Measurements from ENCODE around the gene GPN1. TPM values are rescaled to one million over a fixed set of nuclear protein-coding genes. Genes with fewer than 3 reads are reported as not detected.

Gene GPN1
- total RNA-seq, 4 donors from 2014 or later, result 21.0 to 30.5 (median 24.2) TPM

DNA sequence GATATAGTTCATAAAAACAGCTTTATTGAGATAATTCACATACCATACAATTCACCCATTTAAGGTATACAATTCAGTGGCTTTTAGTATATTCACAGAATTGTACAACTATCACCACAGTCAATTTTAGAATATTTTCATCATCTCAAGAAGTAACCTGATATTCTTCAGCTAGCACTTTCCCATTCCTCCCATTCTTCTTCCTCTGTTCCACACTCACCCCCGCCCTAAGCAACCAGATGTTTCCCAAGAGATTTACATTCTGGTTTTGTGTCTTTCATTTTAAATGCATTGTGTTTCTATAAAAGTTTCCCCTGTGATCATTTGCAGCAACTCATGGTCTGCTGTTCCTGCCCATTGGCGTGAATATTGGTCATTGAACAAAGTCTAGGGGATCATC is 5.4 kb downstream of the GPN1 start:
- Histone ChIP-seq H3K27ac (no peak overlapping the region), H3K9me3 (no peaks in the 10 kb centered on the region), H3K4me1 (peaks cover 8% of the 10 kb centered on the region), H3K27me3 (no peaks in the 10 kb centered on the region), H3K4me3 (no peak overlapping the region), H3K36me3 (peaks cover 81% of the 10 kb centered on the region)
- TF ChIP-seq EP300 (IDR thresholded peaks at IDR 0.05), result no peak
- no peak for TF ChIP-seq POLR2AphosphoS5 (IDR thresholded peaks at IDR 0.05)
- no peak for TF ChIP-seq POLR2A (IDR thresholded peaks at IDR 0.05)
- TF ChIP-seq, protein P1, sequence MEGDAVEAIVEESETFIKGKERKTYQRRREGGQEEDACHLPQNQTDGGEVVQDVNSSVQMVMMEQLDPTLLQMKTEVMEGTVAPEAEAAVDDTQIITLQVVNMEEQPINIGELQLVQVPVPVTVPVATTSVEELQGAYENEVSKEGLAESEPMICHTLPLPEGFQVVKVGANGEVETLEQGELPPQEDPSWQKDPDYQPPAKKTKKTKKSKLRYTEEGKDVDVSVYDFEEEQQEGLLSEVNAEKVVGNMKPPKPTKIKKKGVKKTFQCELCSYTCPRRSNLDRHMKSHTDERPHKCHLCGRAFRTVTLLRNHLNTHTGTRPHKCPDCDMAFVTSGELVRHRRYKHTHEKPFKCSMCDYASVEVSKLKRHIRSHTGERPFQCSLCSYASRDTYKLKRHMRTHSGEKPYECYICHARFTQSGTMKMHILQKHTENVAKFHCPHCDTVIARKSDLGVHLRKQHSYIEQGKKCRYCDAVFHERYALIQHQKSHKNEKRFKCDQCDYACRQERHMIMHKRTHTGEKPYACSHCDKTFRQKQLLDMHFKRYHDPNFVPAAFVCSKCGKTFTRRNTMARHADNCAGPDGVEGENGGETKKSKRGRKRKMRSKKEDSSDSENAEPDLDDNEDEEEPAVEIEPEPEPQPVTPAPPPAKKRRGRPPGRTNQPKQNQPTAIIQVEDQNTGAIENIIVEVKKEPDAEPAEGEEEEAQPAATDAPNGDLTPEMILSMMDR (IDR thresholded peaks at IDR 0.05), result no peak
- 96% methylated on average over 2 of the region's 2 CpGs for WGBS
- DNase-seq (ENCODE audit: low spot score in 2 of 2), result no peak

DNA sequence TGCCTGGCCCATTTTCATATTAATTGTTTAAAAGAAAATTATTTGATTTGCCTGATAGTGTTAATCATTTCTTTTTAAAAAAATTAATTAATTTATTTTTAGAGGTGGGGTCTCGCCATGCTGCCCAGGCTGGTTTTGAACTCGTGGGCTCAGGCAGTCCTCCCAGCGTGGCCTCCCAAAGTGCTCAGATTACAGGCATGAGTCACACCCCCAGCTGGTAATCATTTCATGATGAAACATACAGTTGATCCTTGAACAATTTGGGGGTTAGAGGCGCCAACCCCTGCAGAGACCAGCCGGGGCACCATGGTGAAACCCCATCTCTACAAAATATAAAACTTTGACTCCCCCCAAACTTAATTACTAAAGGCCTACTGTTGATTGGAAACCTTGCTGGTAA is 7.9 kb downstream of the GPN1 start:
- 92% methylated on average over 5 of the region's 5 CpGs for WGBS
- H3K4me1 ChIP-seq, result no peaks in the 10 kb centered on the region
- no peak for DNase-seq (ENCODE audit: low spot score in 2 of 2)
- peaks cover 92% of the 10 kb centered on the region for H3K36me3 ChIP-seq
- no peak overlapping the region for H3K27ac ChIP-seq
- H3K9me3 ChIP-seq, result no peaks in the 10 kb centered on the region
- no peaks in the 10 kb centered on the region for H3K27me3 ChIP-seq
- TF ChIP-seq, protein P1 (IDR thresholded peaks at IDR 0.05), result no peak
- no peak for TF ChIP-seq POLR2A (IDR thresholded peaks at IDR 0.05)
- no peak for TF ChIP-seq EP300 (IDR thresholded peaks at IDR 0.05)
- TF ChIP-seq POLR2AphosphoS5 (IDR thresholded peaks at IDR 0.05), result no peak
- no peak overlapping the region for H3K4me3 ChIP-seq

DNA sequence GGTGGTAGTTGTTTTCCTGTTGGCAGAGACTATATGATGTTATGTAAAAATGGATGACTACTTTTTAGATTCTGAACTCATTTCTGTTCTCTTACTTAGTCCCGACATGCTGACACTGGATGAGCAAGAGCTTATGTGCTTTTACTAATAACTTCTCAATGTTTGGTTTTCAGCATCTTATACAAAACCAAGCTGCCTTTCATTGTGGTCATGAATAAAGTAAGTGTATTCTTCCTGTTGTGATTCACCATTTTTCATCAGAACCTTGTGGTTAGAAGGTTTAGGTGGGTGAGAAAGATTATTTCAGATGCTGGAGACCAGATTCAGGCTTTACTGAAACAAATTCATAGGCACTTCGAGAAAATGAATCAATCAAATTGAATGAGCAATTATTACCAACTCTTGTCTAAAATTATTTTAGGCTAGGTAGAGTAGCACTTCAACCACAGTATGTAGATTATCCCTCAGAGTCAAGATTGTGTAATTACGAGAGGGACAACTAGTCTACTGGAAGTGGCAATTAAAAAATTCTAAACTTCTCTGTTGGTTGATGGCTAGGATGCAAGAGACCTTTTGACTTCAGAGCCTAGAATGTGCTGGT is 9.3 kb downstream of the GPN1 start:
- DNase-seq (ENCODE audit: low spot score in 2 of 2), result no peak
- TF ChIP-seq POLR2AphosphoS5 (IDR thresholded peaks at IDR 0.05) (no peak), EP300 (IDR thresholded peaks at IDR 0.05) (no peak), POLR2A (IDR thresholded peaks at IDR 0.05) (no peak)
- TF ChIP-seq, protein P1 (IDR thresholded peaks at IDR 0.05), result no peak
- H3K36me3 ChIP-seq, result peaks cover 94% of the 10 kb centered on the region
- H3K9me3 ChIP-seq, result no peaks in the 10 kb centered on the region
- no peaks in the 10 kb centered on the region for H3K4me1 ChIP-seq
- H3K4me3 ChIP-seq, result no peak overlapping the region
- H3K27ac ChIP-seq, result no peak overlapping the region
- H3K27me3 ChIP-seq, result no peaks in the 10 kb centered on the region
- WGBS, result 88% methylated on average over 3 of the region's 3 CpGs

DNA sequence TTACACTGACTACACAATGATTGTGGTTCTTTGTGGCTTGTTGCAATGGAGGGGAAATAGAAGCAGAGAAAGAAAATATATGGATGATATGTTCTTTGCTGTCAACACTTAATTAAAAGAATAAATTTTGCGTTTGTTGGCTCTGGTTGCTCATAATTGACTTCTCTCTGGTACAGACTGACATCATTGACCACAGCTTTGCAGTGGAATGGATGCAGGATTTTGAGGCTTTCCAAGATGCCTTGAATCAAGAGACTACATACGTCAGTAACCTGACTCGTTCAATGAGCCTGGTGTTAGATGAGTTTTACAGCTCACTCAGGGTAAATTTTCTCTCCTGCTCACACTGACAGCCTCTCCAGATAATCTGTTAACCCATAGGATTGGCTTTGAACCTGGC is 9.9 kb downstream of the GPN1 start:
- H3K4me3 ChIP-seq, result no peak overlapping the region
- H3K27ac ChIP-seq, result no peak overlapping the region
- H3K36me3 ChIP-seq, result peaks cover 96% of the 10 kb centered on the region
- H3K9me3 ChIP-seq, result no peaks in the 10 kb centered on the region
- H3K4me1 ChIP-seq, result no peaks in the 10 kb centered on the region
- no peaks in the 10 kb centered on the region for H3K27me3 ChIP-seq
- DNase-seq (ENCODE audit: low spot score in 2 of 2), result no peak
- TF ChIP-seq EP300 (IDR thresholded peaks at IDR 0.05) (no peak), POLR2AphosphoS5 (IDR thresholded peaks at IDR 0.05) (no peak), POLR2A (IDR thresholded peaks at IDR 0.05) (no peak)
- TF ChIP-seq, protein P1 (IDR thresholded peaks at IDR 0.05), result no peak
- WGBS, result 73% methylated on average over 3 of the region's 3 CpGs

DNA sequence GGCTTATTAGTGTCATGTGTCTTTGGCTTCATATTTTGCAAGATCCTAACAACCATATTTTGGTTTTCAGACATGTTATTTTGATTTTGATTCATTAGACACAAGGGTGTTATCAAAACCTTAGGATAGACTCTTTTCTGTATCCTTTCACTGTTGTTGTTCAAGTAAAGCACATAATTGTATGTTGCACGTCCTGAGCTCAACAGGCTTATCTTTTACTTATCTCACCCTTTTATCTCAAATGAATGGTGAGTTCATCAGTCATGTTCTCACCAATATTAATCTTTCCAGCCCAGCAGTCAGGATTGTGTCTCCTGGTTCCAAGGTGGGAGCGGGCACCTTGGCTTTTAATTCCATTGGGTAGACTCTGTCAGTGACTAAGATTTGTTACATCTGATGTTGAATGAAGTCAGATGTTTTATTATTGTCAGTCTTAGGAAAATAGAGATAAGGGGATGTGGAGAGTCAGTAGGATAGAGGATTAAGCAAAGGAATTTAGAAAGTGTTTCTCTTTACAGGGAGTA is 11.9 kb downstream of the GPN1 start:
- no peak overlapping the region for H3K4me3 ChIP-seq
- H3K4me1 ChIP-seq, result no peaks in the 10 kb centered on the region
- WGBS, result 83% methylated on average over 2 of the region's 2 CpGs
- H3K36me3 ChIP-seq, result peaks cover 93% of the 10 kb centered on the region
- H3K27me3 ChIP-seq, result no peaks in the 10 kb centered on the region
- H3K27ac ChIP-seq, result no peak overlapping the region
- DNase-seq (ENCODE audit: low spot score in 2 of 2), result no peak
- H3K9me3 ChIP-seq, result no peaks in the 10 kb centered on the region
- TF ChIP-seq, protein P1 (IDR thresholded peaks at IDR 0.05), result no peak
- TF ChIP-seq POLR2A (IDR thresholded peaks at IDR 0.05) (no peak), POLR2AphosphoS5 (IDR thresholded peaks at IDR 0.05) (no peak), EP300 (IDR thresholded peaks at IDR 0.05) (no peak)
